Caco-2 (cell line): ENCODE data around the gene GRIK4. TPM values are rescaled to one million over a fixed set of nuclear protein-coding genes. Genes with fewer than 3 reads are reported as not detected.

Experiments
- BruUV-seq: library from RNA; stranded (reverse); fragments of 400-500 nt; replicated peaks from 2 replicates; lab custom pipeline; 2021; lab: Mats Ljungman, UMichigan
- CTCF ChIA-PET: fragments of 300-600 bp; sonication (Branson Sonifier 250); formaldehyde crosslinking; loops from one replicate; lab custom pipeline; 2022; ENCODE audit warnings: antibody characterized with exemption; lab: Charles Lee
- POLR2A ChIA-PET: fragments of 300-600 bp; sonication (Branson Sonifier 250); formaldehyde crosslinking; loops from one replicate; lab custom pipeline; 2022; ENCODE audit warnings: antibody characterized with exemption; lab: Charles Lee
- DNase-seq, 2 experiments: peaks; one replicate each; pipeline versions ENCODE4 v3.0.0 to v3.0.0-alpha.2; 2020 to 2022
- H3K27me3 ChIP-seq: replicated peaks from 2 replicates; pipeline ENCODE4 v1.6.0; 2011; ENCODE audit warnings: low read length; ENCODE audit not compliant: control insufficient read depth, insufficient read depth
- H3K36me3 ChIP-seq: 2 replicates; pipeline ENCODE4 v1.5.1; 2011; ENCODE audit warnings: low read length; ENCODE audit not compliant: control insufficient read depth, insufficient read depth
- H3K4me1 ChIP-seq: fragments of 250-450 bp; sonication (Bioruptor Pico); 2 replicates; pipeline ENCODE4 v1.5.1; 2020; ENCODE audit warnings: mild to moderate bottlenecking
- H3K4me3 ChIP-seq: 2 replicates; pipeline ENCODE4 v1.5.1; 2011; ENCODE audit warnings: low read depth, mild to moderate bottlenecking, control low read depth, low read length
- H3K9me3 ChIP-seq: fragments of 250-450 bp; sonication (Bioruptor Pico); 2 replicates; pipeline ENCODE4 v1.5.1; 2020; ENCODE audit warnings: mild to moderate bottlenecking, moderate library complexity
- H3K27ac Mint-ChIP-seq: one replicate; pipeline ENCODE4 v1.8.0; 2022; ENCODE audit warnings: mixed read lengths; ENCODE audit not compliant: unreplicated experiment
- H3K27me3 Mint-ChIP-seq: one replicate; pipeline ENCODE4 v1.8.0; 2022; ENCODE audit warnings: mixed read lengths; ENCODE audit not compliant: insufficient read depth, unreplicated experiment
- H3K36me3 Mint-ChIP-seq: one replicate; pipeline ENCODE4 v1.8.0; 2022; ENCODE audit warnings: mild to moderate bottlenecking, mixed read lengths; ENCODE audit not compliant: insufficient read depth, unreplicated experiment
- H3K4me1 Mint-ChIP-seq: one replicate; pipeline ENCODE4 v1.8.0; 2022; ENCODE audit warnings: low read depth, mixed read lengths; ENCODE audit not compliant: unreplicated experiment
- H3K4me3 Mint-ChIP-seq: one replicate; pipeline ENCODE4 v1.8.0; 2022; ENCODE audit warnings: mild to moderate bottlenecking, moderate library complexity, mixed read lengths; ENCODE audit not compliant: unreplicated experiment
- H3K9me3 Mint-ChIP-seq: one replicate; pipeline ENCODE4 v1.8.0; 2022; ENCODE audit warnings: mixed read lengths; ENCODE audit not compliant: unreplicated experiment
- intact Hi-C: fragments of 100-400 bp; cut with micrococcal nuclease; formaldehyde crosslinking; loops from one replicate; pipeline ENCODE4 v1.10.0; 2022; ENCODE audit not compliant: unreplicated experiment
- total RNA-seq: library from RNA; stranded (reverse); gene quantifications from 2 replicates; pipeline ENCODE4 v1.2.3, GENCODE V29; 2022
- TF ChIP-seq, protein P1 (sequence below), 2 experiments: fragments of 200-600 bp in 1 of 2; IDR thresholded peaks; 1 replicate in 1 of 2; 2 replicates in 1 of 2; pipeline versions ENCODE4 v1.5.1 to v1.8.0; 2011 to 2022; ENCODE audit warnings: antibody characterized with exemption in 1 of 2, control low read depth in 1 of 2, inconsistent platforms in 1 of 2, low read depth in 1 of 2, low read length in 1 of 2, mild to moderate bottlenecking in 1 of 2, moderate library complexity in 1 of 2; ENCODE audit not compliant: insufficient read depth in 1 of 2, severe bottlenecking in 1 of 2, unreplicated experiment in 1 of 2

Gene GRIK4
- total RNA-seq, 1 experiment from 2014 or later = 2.0 TPM

- H3K36me3 Mint-ChIP-seq = peaks cover 7% of the 10 kb centered on the region
- BruUV-seq = no TSS peak
- H3K27me3 Mint-ChIP-seq = no peaks in the 10 kb centered on the region
- Histone ChIP-seq H3K9me3 (no peaks in the 10 kb centered on the region), H3K4me1 (peaks cover 26% of the 10 kb centered on the region), H3K36me3 (no peaks in the 10 kb centered on the region), H3K4me3 (no peak overlapping the region), H3K27me3 (no peaks in the 10 kb centered on the region)
- H3K27ac Mint-ChIP-seq = no peak overlapping the region
- H3K4me1 Mint-ChIP-seq = peaks cover 22% of the 10 kb centered on the region
- H3K4me3 Mint-ChIP-seq = no peak overlapping the region
- POLR2A ChIA-PET = no interaction called here
- TF ChIP-seq, protein P1, sequence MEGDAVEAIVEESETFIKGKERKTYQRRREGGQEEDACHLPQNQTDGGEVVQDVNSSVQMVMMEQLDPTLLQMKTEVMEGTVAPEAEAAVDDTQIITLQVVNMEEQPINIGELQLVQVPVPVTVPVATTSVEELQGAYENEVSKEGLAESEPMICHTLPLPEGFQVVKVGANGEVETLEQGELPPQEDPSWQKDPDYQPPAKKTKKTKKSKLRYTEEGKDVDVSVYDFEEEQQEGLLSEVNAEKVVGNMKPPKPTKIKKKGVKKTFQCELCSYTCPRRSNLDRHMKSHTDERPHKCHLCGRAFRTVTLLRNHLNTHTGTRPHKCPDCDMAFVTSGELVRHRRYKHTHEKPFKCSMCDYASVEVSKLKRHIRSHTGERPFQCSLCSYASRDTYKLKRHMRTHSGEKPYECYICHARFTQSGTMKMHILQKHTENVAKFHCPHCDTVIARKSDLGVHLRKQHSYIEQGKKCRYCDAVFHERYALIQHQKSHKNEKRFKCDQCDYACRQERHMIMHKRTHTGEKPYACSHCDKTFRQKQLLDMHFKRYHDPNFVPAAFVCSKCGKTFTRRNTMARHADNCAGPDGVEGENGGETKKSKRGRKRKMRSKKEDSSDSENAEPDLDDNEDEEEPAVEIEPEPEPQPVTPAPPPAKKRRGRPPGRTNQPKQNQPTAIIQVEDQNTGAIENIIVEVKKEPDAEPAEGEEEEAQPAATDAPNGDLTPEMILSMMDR (IDR thresholded peaks at IDR 0.05; ENCODE audit: insufficient read depth in 1 of 2, low read depth in 1 of 2, low read length in 1 of 2, severe bottlenecking in 1 of 2, unreplicated experiment in 1 of 2) = no peak
- H3K9me3 Mint-ChIP-seq = no peaks in the 10 kb centered on the region
- CTCF ChIA-PET = no interaction called here
- intact Hi-C loops = no loop called here
- no peak for DNase-seq
These were observed 201.7 kb downstream of the GRIK4 start for GRCh38 chr11:120713296-120713695.

- POLR2A ChIA-PET = no interaction called here
- no peaks in the 10 kb centered on the region for H3K27me3 ChIP-seq
- TF ChIP-seq, protein P1 (IDR thresholded peaks at IDR 0.05; ENCODE audit: insufficient read depth in 1 of 2, low read depth in 1 of 2, low read length in 1 of 2, severe bottlenecking in 1 of 2, unreplicated experiment in 1 of 2) = no peak
- BruUV-seq = no TSS peak
- no peak overlapping the region for H3K4me3 Mint-ChIP-seq
- H3K36me3 ChIP-seq = no peaks in the 10 kb centered on the region
- H3K27ac Mint-ChIP-seq = no peak overlapping the region
- H3K4me1 Mint-ChIP-seq = peaks cover 24% of the 10 kb centered on the region
- H3K27me3 Mint-ChIP-seq = no peaks in the 10 kb centered on the region
- peaks cover 7% of the 10 kb centered on the region for H3K36me3 Mint-ChIP-seq
- peaks cover 20% of the 10 kb centered on the region for H3K4me1 ChIP-seq
- CTCF ChIA-PET = no interaction called here
- intact Hi-C loops = no loop called here
- no peak for DNase-seq
- no peaks in the 10 kb centered on the region for H3K9me3 ChIP-seq
- no peak overlapping the region for H3K4me3 ChIP-seq
- no peaks in the 10 kb centered on the region for H3K9me3 Mint-ChIP-seq
These were observed 202.9 kb downstream of the GRIK4 start for GRCh38 chr11:120714438-120714837.

GRCh38 chr11:120715239-120715638, 203.7 kb downstream of the GRIK4 start:
- no peaks in the 10 kb centered on the region for H3K9me3 Mint-ChIP-seq
- no peaks in the 10 kb centered on the region for H3K27me3 Mint-ChIP-seq
- Histone ChIP-seq H3K9me3 (no peaks in the 10 kb centered on the region), H3K36me3 (no peaks in the 10 kb centered on the region), H3K4me1 (peaks cover 15% of the 10 kb centered on the region), H3K27me3 (no peaks in the 10 kb centered on the region), H3K4me3 (no peak overlapping the region)
- DNase-seq = peak in 1 of 2 experiments; percentile 32
- no peak overlapping the region for H3K27ac Mint-ChIP-seq
- intact Hi-C loops = loop anchor here (1.0 kb wide), 1 partner anchor 204 kb away; the partner anchor contains the start of gene GRIK4
- no TSS peak for BruUV-seq
- H3K4me3 Mint-ChIP-seq = no peak overlapping the region
- CTCF ChIA-PET = interaction anchor here (0.6 to 1.0 kb wide), 5 partner anchors 9 to 152 kb away, joined by 3 to 5 read pairs (median 3); no protein-coding TSS in a partner anchor
- POLR2A ChIA-PET = no interaction called here
- TF ChIP-seq, protein P1 (IDR thresholded peaks at IDR 0.05; ENCODE audit: insufficient read depth in 1 of 2, low read depth in 1 of 2, low read length in 1 of 2, severe bottlenecking in 1 of 2, unreplicated experiment in 1 of 2) = peak; percentile 66 to 72
- H3K36me3 Mint-ChIP-seq = peaks cover 2% of the 10 kb centered on the region
- peaks cover 22% of the 10 kb centered on the region for H3K4me1 Mint-ChIP-seq
